Measurements from ENCODE around the gene CHD5.

DNA sequence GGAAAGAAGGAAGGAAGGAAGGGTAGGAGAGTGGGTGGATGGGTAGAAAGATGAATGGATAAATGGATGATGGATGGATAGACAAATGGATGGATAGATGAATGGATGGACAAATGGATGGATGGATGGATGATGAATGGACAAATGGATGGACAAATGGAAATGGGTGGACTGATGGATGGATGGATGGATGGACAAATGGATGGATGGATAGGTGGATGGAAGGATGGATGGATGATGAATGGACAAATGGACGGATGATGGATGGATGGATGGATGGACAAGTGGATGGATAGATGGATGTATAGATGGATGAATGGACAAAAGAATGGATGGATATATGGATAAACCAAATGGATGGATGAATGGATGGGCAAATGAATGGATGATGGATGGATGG, 30.5 kb downstream of the CHD5 start:
- TF ChIP-seq, protein P1, sequence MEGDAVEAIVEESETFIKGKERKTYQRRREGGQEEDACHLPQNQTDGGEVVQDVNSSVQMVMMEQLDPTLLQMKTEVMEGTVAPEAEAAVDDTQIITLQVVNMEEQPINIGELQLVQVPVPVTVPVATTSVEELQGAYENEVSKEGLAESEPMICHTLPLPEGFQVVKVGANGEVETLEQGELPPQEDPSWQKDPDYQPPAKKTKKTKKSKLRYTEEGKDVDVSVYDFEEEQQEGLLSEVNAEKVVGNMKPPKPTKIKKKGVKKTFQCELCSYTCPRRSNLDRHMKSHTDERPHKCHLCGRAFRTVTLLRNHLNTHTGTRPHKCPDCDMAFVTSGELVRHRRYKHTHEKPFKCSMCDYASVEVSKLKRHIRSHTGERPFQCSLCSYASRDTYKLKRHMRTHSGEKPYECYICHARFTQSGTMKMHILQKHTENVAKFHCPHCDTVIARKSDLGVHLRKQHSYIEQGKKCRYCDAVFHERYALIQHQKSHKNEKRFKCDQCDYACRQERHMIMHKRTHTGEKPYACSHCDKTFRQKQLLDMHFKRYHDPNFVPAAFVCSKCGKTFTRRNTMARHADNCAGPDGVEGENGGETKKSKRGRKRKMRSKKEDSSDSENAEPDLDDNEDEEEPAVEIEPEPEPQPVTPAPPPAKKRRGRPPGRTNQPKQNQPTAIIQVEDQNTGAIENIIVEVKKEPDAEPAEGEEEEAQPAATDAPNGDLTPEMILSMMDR (conservative IDR thresholded peaks at IDR 0.05; ENCODE audit: low read length), result no peak
- no peak for TF ChIP-seq EZH2phosphoT487 (IDR thresholded peaks at IDR 0.05; ENCODE audit: borderline replicate concordance)

Measured in Loucy (cell line).